ENCODE data around the gene PICK1. TPM values are rescaled to one million over a fixed set of nuclear protein-coding genes. Genes with fewer than 3 reads are reported as not detected.

Gene PICK1
- total RNA-seq, 1 experiment from 2014 or later: 35.7 TPM

GRCh38 chr22:38108561-38109319 is 51.5 kb downstream of the PICK1 start:
- H2BK12ac ChIP-seq (ENCODE audit: insufficient read length, low read depth, low read length): no peak overlapping the region
- no peak overlapping the region for H2BK5ac ChIP-seq (ENCODE audit: insufficient read length, low read length)
- no peak overlapping the region for H4K91ac ChIP-seq (ENCODE audit: insufficient read length, low read depth, low read length)
- peaks cover 0 to 2% (median 0%) of the 10 kb centered on the region in 3 experiments; a peak in 3 of 7 replicates for H3K36me3 Mint-ChIP-seq (ENCODE audit: insufficient read depth in 1 of 3, low read depth in 3 of 3)
- no peak overlapping the region for H2AFZ ChIP-seq (ENCODE audit: low read length)
- DNase-seq: no peak
- no peak overlapping the region for H3K9ac ChIP-seq (ENCODE audit: extremely low read depth, insufficient read length, low read length)
- H3K27ac ChIP-seq (ENCODE audit: insufficient read length, low read depth, low read length): no peak overlapping the region
- H4K5ac ChIP-seq (ENCODE audit: insufficient read length, low read depth, low read length): no peak overlapping the region
- no peak overlapping the region for H2AK5ac ChIP-seq (ENCODE audit: insufficient read length, low read length)
- no peak overlapping the region for H3K23ac ChIP-seq (ENCODE audit: insufficient read length, low read depth, low read length)
- H3K23me2 ChIP-seq (ENCODE audit: insufficient read length, low read depth, low read length, poor library complexity, severe bottlenecking): no peaks in the 10 kb centered on the region
- no peak overlapping the region for H3K56ac ChIP-seq (ENCODE audit: insufficient read length, low read depth, low read length)
- no peaks in the 10 kb centered on the region for H3K27me3 ChIP-seq (ENCODE audit: insufficient read depth, low read length)
- peaks cover 1% of the 10 kb centered on the region for H4K20me1 ChIP-seq (ENCODE audit: control insufficient read depth, insufficient read depth, insufficient read length)
- H3K4me1 ChIP-seq (ENCODE audit: insufficient read depth, low read length): no peaks in the 10 kb centered on the region
- peaks cover 0 to 7% of the 10 kb centered on the region in 2 experiments; a peak in 2 of 4 replicates for H3K4me1 Mint-ChIP-seq
- no peak overlapping the region for H3K18ac ChIP-seq (ENCODE audit: insufficient read length, low read depth, low read length)
- H3K27me3 Mint-ChIP-seq (ENCODE audit: low read depth): no peaks in the 10 kb centered on the region; the same call in 1 of the 2 replicates
- no peak for TF ChIP-seq CTCF (conservative IDR thresholded peaks at IDR 0.05)
- no peak overlapping the region for H4K8ac ChIP-seq (replicated peaks; ENCODE audit: insufficient read length, low read depth, low read length)
- WGBS (ENCODE audit: extremely low coverage, insufficient read length, low lambda C conversion rate): no CpG with 5 or more reads among the region's 15 CpGs
- H2BK15ac ChIP-seq (ENCODE audit: low read depth, low read length): no peak overlapping the region
- no peaks in the 10 kb centered on the region for H3K79me2 ChIP-seq (ENCODE audit: insufficient read depth, low read length)
- H3K4ac ChIP-seq (ENCODE audit: low read depth, low read length): no peak overlapping the region
- H3K4me2 ChIP-seq (ENCODE audit: insufficient read depth, insufficient read length, low read length): no peak overlapping the region
- H3K9me3 Mint-ChIP-seq: peaks cover 0 to 3% of the 10 kb centered on the region in 2 experiments; a peak in 1 of 5 replicates
- no peaks in the 10 kb centered on the region for H3K79me1 ChIP-seq (ENCODE audit: insufficient read depth, low read depth, low read length, poor library complexity, severe bottlenecking)
- H3K27ac Mint-ChIP-seq: no peak overlapping the region; a peak in 1 of 7 replicates
- no peak overlapping the region for H2BK120ac ChIP-seq (ENCODE audit: low read depth, low read length, poor library complexity, severe bottlenecking)
- H3T11ph ChIP-seq (ENCODE audit: low read length): no peak overlapping the region
- H3K14ac ChIP-seq (ENCODE audit: insufficient read depth, low read length): no peak overlapping the region
- H3K9me3 ChIP-seq (ENCODE audit: control insufficient read depth, low read depth, low read length): no peaks in the 10 kb centered on the region
- H2BK20ac ChIP-seq (ENCODE audit: low read depth, low read length, poor library complexity, severe bottlenecking): no peak overlapping the region
- no peak overlapping the region for H3K4me3 Mint-ChIP-seq
